HG03095 (cell line): ENCODE measurements around the gene SLC5A11.
"Not testable (repeated sequence)": the region's sequence is repeated elsewhere in the genome, so short reads cannot be mapped to it uniquely, and the experiment has no call there.

Experiments
- ATAC-seq: cut with Tn5 transposase; IDR thresholded peaks from one replicate; pipeline ENCODE4 v1.9.1; 2021; ENCODE audit warnings: moderate library complexity; ENCODE audit not compliant: unreplicated experiment

Gene SLC5A11

DNA sequence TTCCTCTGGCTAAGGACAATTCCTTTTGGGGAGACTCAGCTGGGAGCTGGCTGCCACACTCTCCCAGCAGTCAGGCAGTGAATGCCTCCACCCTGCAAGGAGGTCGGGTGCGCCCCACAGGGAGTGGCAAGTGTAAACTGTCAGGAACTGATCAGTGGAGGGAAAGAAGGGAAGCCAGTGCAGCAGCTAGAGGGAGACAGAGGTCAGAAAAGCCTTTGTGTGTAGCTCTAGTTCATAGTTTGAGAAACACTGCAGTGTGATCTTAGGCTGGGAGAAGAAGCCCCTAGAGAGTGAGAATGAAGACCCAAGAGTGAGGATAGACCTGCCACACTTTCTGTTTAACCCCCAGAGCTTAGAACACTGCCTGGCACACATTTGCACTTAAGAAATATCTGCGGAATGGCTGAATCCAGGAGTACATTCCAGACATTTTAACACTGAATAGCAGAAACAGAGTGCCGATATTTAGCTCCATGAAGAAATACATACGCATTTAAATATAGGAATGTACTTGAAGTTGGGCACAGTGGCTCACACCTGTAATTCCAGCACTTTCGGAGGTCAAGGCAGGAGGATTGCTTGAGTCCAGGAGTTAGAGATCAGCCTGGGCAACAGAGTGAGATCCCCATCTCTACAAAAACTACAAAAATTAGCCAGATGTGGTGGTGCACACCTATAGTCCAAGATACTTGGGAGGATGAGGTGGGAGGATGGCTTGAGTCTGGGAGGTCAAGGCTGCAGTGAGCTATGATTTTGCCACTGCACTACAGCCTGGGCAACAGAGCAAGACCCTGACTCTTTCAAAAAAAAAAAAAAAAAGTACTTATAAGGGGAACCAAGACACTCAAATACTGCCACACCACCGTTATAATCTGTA, 11.1 kb upstream of the SLC5A11 start:
- ATAC-seq: no peak

DNA sequence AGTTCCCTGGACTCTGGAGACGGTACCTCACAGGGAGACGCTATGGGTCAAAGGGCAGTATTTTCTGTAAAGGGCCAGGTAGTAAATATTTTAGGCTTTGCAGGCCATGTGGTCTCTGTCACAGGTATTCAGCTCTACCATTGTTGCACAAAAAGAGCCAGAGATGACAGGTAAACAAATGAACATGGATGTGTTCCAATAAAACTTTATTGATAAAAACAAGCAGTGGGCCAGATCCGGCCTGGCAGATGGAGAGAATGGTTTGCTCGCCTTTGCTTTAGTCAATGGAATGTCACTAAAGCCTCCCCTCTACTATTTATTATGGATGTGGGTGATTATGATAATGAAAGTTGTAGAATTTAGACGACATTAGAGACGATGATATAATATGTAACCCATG, 8.9 kb upstream of the SLC5A11 start:
- no peak for ATAC-seq

DNA sequence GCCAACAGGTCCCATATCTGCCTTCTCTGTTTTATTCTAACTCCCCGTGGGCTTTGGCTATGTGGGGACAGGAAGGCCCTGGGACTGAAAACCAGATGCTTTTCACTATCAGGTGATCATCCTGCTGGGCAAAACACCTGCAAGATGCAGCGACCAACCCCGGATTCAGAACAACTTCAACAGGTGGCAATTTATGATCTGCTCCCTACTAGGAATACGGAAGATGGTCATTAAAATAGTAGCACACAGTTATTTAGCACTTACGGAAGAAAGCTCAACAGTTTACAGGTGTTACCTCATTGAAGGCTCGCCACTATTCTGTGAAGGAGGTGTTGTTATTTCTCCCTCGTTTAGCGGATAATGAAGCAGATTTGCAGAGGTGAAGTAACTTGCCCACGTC, 7.8 kb upstream of the SLC5A11 start:
- ATAC-seq: no peak

DNA sequence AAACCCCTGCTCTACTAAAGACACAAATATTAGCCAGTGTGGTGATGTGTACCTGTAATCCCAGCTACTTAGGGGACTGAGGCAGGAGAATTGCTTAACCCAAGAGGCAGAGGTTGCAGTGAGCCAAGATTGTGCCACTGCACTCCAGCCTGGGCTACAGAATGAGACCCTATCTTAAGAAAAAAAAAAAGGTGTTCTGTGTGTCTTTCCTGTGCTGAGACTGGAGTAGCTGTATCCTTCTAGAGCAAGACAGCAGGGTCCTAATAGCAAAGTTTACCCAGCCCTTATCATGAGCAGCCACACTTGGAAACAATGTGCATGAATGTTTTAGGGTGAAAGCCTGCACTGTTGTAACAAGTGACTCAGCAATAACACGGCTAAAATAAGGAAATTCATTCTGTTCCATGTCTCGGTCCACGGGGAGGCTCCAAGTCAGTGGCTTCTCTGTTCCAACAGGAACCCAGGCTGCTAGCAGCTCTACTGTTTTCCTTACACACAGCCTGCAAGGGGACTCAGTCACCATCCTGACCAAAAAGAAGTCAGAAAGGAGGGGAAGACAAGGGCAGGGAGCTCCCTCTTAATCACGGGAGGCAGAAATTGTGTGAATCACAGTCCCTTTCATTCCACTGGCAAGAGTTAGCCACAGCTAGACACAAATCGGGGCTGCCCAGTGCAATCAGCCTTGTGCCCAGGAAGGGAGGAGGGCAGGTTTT, 7.1 kb upstream of the SLC5A11 start:
- ATAC-seq: no peak

DNA sequence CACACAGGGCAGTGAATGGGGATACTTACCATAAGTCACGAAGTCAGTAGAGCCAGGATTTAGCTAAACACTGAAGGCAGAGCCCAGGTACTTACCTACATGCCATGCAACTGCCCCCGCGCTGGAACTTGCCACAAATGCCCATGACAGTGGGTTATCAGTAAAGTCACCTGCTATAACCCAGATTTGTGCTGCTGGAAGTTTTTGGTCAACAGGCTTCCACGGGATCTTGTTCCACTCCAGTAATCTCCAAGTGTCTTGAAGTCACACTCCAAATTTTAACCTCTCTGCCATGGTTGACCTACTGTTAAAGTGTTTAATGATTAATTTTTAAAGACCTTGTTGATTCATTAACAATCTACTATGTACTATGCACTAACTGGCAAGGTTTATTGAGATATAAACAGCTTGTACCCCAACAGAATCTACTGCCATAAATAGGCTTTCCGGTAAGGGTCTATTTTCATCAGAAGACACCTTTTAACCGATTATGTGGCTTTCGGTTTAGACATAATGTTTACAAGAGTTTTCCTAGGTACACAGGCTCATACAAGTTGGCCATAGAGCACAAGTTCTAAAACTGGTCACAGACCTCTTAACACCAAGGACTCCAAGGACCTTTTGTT, 6.3 kb upstream of the SLC5A11 start:
- ATAC-seq: no peak

DNA sequence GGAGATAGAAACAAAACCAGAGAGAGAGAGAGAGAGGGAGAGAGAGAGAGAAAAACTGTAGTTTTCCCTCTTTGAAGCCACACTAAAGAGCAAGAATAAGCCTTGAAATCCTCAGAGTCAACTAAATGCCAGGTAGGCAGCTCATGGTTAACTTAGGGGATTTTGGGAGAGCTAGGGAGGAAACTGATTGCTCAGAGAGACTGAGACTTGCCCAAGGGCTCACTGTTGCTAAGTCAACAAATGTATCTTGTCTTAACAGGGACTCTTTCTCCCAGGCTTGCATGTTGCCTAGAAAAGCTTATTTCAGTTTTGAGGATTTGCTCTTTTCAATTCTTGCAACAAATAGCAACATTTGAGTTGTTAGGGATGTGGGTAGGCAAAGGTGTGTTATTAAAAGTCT, 4.5 kb upstream of the SLC5A11 start:
- no peak for ATAC-seq

DNA sequence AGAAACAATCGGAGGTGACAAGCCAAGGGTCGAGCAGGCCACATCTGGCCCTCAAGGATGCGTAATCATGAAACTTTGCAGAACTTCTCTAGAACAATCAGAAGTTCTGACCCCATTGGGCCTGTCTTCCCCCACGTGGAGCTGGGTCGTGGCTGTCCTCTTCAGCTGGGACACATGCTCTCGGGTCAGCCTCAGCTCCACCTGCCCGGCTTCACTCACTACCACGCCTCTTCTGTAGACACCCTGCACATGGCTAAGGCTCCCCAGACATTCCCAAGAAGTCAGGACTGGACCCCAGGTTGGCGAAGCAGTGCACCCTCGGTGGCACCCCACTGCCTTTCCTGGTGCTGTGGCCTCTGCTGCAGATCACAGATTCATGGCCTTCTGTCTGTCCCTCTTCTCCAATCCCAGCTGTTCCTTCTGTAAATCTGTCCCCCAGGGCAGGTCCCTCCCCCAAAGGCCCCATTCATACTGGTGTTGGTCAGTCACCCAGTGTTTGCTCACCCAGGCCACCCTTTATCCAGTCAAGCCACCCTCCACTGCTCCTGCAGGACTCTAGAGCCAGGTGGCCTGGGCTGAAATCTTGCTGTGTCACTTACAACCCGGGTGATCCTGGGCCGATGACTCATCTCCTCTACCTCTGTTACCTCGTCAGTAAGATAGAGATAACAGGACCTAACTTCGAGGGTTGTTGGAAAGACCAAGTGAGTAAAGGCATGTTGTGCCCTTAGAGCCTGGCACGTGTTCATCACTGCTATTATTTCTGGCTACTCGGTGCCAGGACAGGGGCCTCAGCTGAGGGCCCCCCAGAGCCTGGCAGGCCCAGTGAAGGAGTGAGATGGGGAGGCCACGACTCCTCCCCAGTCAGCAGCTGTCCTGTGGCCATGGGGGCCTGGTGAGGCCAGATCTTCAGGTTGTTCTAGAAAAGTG, 1.4 kb upstream of the SLC5A11 start:
- ATAC-seq: no peak

DNA sequence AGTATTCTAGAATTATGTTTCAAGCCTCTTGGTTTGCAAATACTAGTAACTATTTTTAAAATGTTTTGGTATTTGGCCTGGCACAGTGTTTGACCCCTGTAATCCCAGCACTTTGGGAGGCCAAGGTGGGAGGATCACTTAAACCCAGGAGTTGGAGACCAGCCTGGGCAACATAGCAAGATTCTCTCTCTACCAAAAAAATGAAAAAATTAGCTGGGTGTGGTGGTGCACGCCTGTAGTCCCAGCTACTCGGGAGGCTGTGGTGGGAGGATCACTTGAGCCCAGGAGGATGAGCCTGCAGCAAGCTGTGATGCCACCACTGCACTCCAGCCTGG, 765 bp upstream of the SLC5A11 start:
- ATAC-seq: not testable (repeated sequence)

DNA sequence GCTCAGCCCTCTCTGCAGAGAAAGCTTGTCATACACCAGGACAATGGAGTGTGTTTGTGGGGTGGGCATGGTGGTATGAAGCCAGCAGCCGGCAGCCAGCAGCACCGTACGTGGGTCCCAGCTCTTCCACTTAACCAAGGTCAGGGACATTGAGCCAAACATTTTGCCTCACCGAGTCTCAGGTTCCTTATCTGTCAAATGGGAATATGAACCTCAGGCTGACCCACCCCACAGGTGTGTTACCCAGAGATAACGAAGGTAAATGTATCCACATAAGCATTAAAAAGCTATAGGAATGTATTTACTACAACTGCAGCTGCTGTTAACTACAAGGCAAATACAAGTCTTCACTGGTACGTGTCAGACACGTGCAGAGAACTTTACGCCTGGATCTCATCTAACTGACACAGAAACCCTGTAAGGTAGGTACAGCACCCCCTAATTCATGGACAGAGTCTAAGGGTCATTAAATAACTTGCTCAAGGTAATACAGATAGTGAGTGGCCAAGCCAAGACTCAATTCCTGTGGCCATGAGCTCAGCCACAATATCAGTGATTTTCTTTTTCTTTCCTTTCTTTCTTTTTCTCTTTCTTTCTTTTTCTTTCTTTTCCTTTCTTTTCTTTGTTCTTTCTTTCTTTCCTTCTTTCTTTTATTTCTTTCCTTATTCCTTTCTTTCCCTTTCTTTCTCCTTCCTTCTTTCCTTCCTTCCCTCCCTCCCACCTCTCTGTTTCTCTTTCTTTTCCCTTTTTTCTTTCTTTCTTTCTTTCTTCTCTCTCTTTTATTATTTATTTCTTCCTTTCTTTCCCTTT, 990 bp downstream of the SLC5A11 start:
- ATAC-seq: no peak

DNA sequence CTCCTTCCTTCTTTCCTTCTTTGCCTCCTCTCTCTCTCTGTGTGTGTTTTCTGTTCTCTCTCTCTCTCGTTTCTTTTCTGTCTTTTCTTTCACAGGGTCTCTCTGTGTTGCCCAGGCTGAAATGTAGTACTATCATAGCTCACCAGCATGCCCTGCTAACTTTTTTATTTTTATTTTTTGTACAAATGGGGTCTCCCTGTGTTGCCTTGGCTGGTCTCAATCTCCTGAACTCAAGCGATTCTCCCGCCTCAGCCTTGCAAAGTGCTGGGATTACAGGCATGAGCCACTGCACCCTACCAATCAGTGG, 1.5 kb downstream of the SLC5A11 start:
- no peak for ATAC-seq

DNA sequence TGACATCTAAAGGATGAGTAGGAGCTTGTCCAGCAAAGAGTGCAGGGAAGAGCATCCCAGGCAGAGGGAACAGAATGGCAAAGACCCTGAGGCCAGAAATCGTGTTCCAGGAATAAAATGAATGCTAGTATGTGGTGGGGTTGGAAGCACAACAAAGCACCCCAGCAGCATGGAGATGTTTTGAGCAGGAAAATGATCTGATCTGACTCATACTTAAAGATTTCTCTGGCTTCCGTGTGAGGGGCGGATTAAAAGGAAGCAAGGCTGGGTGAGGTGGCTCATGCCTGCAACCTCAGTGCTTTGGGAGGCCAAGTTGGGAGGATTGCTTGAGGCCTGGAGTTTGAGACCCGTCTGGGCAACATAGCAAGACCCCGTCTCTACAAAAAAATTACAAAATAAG, 2.3 kb downstream of the SLC5A11 start:
- no peak for ATAC-seq

DNA sequence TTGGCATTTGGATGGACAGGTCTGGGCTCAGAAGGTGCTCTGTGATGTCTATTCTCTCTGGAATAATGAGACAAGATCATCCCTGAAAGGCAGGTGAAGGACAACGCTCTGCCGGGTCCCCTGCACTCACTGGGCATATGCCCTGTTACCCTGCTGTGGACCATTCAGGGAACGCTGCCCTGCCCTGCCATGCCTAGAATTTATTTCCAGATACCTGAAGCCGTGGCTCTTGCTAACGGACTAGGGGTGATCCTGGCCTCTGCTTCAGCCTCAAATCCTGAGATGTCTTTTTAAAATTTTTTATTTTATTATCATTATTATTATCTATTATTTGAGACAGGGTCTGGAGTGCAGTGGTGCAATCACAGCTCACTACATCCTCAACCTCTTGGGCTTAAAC, 3.9 kb downstream of the SLC5A11 start:
- ATAC-seq: no peak

DNA sequence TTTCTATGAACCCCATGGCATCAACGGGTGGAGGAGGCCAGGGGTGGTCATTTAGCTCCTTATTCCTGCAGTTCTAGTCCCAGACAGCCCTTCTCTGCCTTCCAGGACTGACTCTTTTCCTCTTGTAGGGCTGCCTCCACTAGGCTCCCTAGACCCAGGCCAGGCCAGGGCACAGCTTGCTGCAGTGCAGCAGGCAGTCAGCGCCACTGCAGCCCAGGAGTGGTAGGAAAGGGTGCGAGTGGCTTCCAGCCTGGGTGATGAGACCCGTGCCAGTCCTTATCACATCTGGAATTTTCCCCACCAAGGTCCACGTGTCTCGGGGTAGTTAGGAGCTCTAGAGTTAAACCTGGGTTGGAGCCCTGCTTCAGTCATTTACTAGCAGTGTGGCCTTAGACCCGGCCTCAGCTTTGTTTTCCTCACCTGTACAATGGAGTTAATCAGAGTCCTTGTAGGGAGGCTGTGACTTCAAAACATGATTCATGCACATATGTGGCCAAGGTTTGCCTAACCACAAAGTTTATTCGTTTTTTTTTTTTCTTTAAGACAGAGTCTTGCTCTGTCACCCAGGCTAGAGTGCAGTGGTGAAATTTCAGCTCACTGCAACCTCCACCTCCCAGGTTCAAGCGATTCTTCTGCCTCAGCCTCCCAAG, 4.7 kb downstream of the SLC5A11 start:
- ATAC-seq: no peak

DNA sequence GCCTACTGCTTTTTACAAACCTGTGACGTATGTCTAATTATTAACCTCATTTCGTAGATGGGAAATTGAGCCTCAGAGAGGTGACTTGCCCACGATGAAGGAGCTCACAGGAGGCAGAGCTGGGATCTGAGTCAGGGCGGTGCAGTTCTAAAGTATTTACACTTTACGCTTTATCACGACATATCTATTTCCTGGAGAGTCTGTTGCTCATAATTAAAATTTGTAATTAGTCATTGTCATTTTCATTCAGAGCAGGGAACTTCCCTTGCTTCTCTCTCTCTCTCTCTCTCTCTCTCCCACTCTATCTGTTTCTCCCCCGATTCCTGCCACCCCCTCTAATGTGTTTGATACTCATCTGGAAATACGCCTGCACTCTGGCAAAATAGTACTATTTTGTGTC, 5.9 kb downstream of the SLC5A11 start:
- no peak for ATAC-seq

DNA sequence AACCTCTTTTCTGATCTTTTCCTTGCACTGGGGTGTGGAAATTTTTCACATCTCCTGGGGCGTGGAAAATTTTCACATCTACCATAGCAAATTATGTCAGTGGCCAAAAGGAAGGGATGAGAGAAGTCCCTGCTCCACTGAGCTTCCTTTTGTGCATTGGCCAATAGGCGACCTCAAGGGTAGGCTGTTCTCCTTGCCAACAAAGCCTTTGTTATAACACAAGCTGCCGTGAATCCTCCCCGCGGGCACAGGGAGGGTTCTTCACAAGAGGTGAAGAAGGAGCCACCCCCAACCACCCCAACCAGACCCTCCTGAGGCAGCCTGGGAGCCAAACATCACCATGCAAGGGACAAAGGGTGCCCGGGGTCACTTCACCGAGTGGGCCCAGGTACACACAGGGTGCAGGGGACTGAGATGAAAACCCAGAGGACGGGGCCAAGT, 6.5 kb downstream of the SLC5A11 start:
- ATAC-seq: no peak

DNA sequence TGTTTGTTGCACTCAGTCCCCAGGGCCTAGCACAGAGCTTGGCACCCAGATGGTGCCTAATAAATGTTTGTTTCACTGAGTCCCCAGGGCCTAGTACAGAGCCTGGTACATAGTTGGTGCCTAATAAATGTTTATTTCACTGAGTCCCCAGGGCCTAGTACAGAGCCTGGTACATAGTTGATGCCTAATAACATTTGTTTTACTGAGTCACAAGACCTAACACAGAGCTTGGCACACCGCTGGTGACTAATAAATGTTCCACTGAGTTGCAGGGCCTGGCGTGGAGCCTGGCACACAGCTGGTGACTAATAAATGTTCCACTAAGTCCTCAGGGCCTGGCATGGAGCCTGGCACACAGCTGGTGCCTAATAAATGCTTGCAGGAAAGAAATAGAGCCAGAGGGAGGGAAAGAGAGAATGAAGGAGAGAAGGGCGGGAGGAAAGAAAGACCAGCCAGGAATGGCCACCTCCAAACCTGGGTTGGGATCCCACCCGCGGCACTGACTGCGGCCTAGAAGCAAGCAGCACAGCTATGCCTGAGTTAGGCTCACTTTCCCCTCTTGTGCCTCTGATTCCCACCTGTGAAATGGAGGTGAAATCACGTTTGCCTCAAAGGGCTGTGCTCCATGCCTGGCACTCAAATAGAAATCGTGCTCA, 7.5 kb downstream of the SLC5A11 start:
- ATAC-seq: no peak

DNA sequence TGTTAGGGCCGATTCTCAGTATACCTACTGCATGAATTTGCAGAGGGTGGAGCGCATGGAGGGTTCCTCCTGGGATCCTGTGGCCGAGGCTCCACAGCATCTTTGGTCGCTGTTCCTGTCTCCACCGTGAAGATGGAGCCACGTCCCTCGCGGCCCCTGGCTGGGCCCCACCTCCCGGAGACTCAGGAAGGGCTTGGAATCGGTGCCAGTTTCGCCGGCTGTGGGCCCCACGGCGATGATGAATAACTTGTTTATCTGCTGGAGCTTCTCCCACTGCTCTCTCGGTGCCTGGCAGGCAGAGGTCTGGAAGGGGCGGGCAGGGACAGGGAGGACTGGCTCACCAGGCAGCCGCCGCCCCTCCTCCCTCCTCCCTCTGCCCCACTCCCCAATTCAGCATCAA, 8.1 kb downstream of the SLC5A11 start:
- ATAC-seq: no peak

DNA sequence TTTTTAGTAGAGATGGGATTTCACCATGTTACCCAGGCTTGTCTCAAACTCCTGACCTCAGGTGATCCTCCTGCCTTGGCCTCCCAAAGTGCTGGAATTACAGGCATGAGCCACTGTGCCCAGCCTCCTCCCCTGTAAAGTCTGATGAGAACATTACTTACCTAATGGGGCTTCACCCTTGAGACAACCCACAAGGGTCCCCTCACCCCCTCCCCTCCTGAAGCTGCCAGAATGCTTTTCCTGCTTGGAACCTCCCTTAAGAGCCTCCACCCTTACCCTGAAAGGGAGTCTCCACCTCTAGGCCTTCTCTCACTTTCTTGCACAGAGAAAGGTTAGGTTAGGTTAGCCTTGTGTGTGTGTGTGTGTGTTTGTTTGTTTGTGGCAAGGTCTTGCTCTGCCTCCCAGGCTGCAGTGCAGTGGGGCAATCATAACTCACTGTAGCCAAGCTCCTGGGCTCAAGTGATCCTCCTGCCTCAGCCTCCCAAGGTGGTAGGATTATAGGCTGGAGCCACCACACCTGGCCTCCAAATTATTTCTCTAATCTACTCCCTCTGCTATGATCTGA, 8.9 kb downstream of the SLC5A11 start:
- no peak for ATAC-seq

DNA sequence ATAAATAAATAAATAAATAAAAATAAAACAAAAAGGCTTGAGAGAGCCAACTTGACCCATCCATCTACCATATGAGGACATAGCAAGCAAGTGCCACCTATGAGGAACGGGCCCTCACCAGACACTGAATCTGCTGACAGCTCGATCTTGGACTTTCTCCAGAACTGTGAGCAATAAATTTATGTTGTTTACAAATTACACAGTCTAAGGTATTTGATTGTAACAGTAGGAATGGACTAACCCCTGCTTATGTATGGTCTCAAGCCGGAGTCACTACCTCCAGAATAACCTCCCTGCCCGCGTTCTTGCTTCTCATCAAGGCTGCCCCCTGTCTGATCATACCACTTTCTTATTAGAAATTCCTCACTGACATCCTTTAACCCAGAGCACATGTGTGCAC, 9.9 kb downstream of the SLC5A11 start:
- no peak for ATAC-seq
